PC-9 (cell line): ENCODE measurements around the gene PPP1R37. TPM values are rescaled to one million over a fixed set of nuclear protein-coding genes. Genes with fewer than 3 reads are reported as not detected.

Source experiments
- BruUV-seq: library from RNA; stranded (reverse); fragments of 400-500 nt; replicated peaks from 2 replicates; lab custom pipeline; 2021; lab: Mats Ljungman, UMichigan
- CTCF ChIA-PET: fragments of 300-600 bp; sonication (Branson Sonifier 250); formaldehyde crosslinking; loops from one replicate; lab custom pipeline; 2022; ENCODE audit warnings: antibody characterized with exemption; lab: Charles Lee
- POLR2A ChIA-PET: fragments of 300-600 bp; sonication (Branson Sonifier 250); formaldehyde crosslinking; loops from one replicate; lab custom pipeline; 2022; ENCODE audit warnings: antibody characterized with exemption; ENCODE audit not compliant: unreplicated experiment; lab: Charles Lee
- DNase-seq, 2 experiments: peaks; one replicate each; pipeline versions ENCODE4 v3.0.0 to v3.0.0-alpha.2; 2015 to 2022; ENCODE audit warnings: mixed read lengths in 1 of 2
- H2AFZ ChIP-seq: fragments of 200-600 bp; sonication (generic); 2 replicates; pipeline ENCODE4 v1.8.1; 2017; ENCODE audit warnings: antibody characterized with exemption
- H3F3A ChIP-seq: fragments of 200-600 bp; sonication (generic); 2 replicates; pipeline ENCODE4 v1.8.1; 2017; ENCODE audit warnings: antibody characterized with exemption, mild to moderate bottlenecking, low read depth; ENCODE audit not compliant: insufficient read depth
- H3K27ac ChIP-seq: fragments of 200-600 bp; sonication (generic); 2 replicates; pipeline ENCODE4 v1.6.1; 2016; ENCODE audit warnings: mixed run types
- H3K27me3 ChIP-seq: fragments of 200-600 bp; sonication (generic); 2 replicates; pipeline ENCODE4 v1.6.1; 2016; ENCODE audit warnings: low read depth, mixed run types; ENCODE audit not compliant: insufficient read depth
- H3K36me3 ChIP-seq: fragments of 200-600 bp; sonication (generic); 2 replicates; pipeline ENCODE4 v1.6.1; 2016; ENCODE audit warnings: low read depth, mixed run types
- H3K4me1 ChIP-seq: fragments of 200-600 bp; sonication (generic); replicated peaks from 2 replicates; pipeline ENCODE4 v1.6.1; 2016; ENCODE audit warnings: mixed run types; ENCODE audit not compliant: insufficient read depth
- H3K4me2 ChIP-seq: fragments of 200-600 bp; sonication (generic); 2 replicates; pipeline ENCODE4 v1.6.1; 2017; ENCODE audit warnings: mixed run types
- H3K4me3 ChIP-seq: fragments of 200-600 bp; sonication (generic); 2 replicates; pipeline ENCODE4 v1.6.1; 2016; ENCODE audit warnings: mixed run types
- H3K79me2 ChIP-seq: fragments of 200-600 bp; sonication (generic); 2 replicates; pipeline ENCODE4 v1.6.1; 2017; ENCODE audit warnings: low read depth, mixed run types
- H3K9me2 ChIP-seq: fragments of 200-600 bp; sonication (generic); 2 replicates; pipeline ENCODE4 v1.8.1; 2017; ENCODE audit warnings: mild to moderate bottlenecking; ENCODE audit not compliant: insufficient read depth
- H3K9me3 ChIP-seq: fragments of 200-600 bp; sonication (generic); 2 replicates; pipeline ENCODE4 v1.8.1; 2016; ENCODE audit warnings: low read depth; ENCODE audit not compliant: insufficient read depth
- H4K20me1 ChIP-seq: fragments of 200-600 bp; sonication (generic); 2 replicates; pipeline ENCODE4 v1.8.1; 2017; ENCODE audit not compliant: insufficient read depth
- EZH2 ChIP-seq: fragments of 200-600 bp; sonication (generic); IDR thresholded peaks from 2 replicates; pipeline ENCODE4 v1.8.0; 2017; ENCODE audit warnings: antibody characterized with exemption, low read depth
- intact Hi-C: fragments of 100-400 bp; cut with micrococcal nuclease; formaldehyde crosslinking; loops from one replicate; pipeline ENCODE4 v1.10.0; 2022; ENCODE audit not compliant: unreplicated experiment
- total RNA-seq: library from RNA; stranded (reverse); gene quantifications from 2 replicates; pipeline ENCODE4 v1.2.3, GENCODE V29; 2021
- TF ChIP-seq, protein P1 (sequence below): fragments of 200-600 bp; sonication (generic); conservative IDR thresholded peaks from 2 replicates; pipeline ENCODE4 v1.6.1; 2017; ENCODE audit warnings: mixed run types, antibody characterized with exemption, mild to moderate bottlenecking, moderate library complexity

PPP1R37 gene
- total RNA-seq, 1 experiment from 2014 or later, result 41.1 TPM

GRCh38 chr19:45090034-45090433 lies 2.9 kb upstream of the PPP1R37 start:
- Histone ChIP-seq H3K4me2 (no peak overlapping the region), H3K79me2 (peaks cover 29% of the 10 kb centered on the region), H3K27me3 (no peaks in the 10 kb centered on the region), H4K20me1 (peaks cover 22% of the 10 kb centered on the region), H3K4me1 (peaks cover 12% of the 10 kb centered on the region), H3K36me3 (peaks cover 4% of the 10 kb centered on the region; the same call in 1 of the 2 replicates), H3K9me2 (no peaks in the 10 kb centered on the region), H2AFZ (no peak overlapping the region), H3K27ac (no peak overlapping the region), H3F3A (peaks cover 32% of the 10 kb centered on the region), H3K9me3 (no peaks in the 10 kb centered on the region), H3K4me3 (no peak overlapping the region)
- POLR2A ChIA-PET, result no interaction called here
- no TSS peak for BruUV-seq
- no peak for DNase-seq
- intact Hi-C loops, result loop anchor here (5.0 to 10.0 kb wide), 3 partner anchors 62 to 315 kb away; partner anchors contain the start of genes EXOC3L2, POLR1G and PPP1R13L
- CTCF ChIA-PET, result no interaction called here
- TF ChIP-seq EZH2, result no peak
- TF ChIP-seq, protein P1, sequence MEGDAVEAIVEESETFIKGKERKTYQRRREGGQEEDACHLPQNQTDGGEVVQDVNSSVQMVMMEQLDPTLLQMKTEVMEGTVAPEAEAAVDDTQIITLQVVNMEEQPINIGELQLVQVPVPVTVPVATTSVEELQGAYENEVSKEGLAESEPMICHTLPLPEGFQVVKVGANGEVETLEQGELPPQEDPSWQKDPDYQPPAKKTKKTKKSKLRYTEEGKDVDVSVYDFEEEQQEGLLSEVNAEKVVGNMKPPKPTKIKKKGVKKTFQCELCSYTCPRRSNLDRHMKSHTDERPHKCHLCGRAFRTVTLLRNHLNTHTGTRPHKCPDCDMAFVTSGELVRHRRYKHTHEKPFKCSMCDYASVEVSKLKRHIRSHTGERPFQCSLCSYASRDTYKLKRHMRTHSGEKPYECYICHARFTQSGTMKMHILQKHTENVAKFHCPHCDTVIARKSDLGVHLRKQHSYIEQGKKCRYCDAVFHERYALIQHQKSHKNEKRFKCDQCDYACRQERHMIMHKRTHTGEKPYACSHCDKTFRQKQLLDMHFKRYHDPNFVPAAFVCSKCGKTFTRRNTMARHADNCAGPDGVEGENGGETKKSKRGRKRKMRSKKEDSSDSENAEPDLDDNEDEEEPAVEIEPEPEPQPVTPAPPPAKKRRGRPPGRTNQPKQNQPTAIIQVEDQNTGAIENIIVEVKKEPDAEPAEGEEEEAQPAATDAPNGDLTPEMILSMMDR, result no peak

GRCh38 chr19:45090606-45091005 lies 2.4 kb upstream of the PPP1R37 start:
- Histone ChIP-seq H3K4me2 (no peak overlapping the region), H3K36me3 (peaks cover 4% of the 10 kb centered on the region; the same call in 1 of the 2 replicates), H3F3A (peaks cover 32% of the 10 kb centered on the region), H3K9me3 (no peaks in the 10 kb centered on the region), H3K9me2 (no peaks in the 10 kb centered on the region), H3K4me1 (peaks cover 12% of the 10 kb centered on the region), H3K27me3 (no peaks in the 10 kb centered on the region), H2AFZ (no peak overlapping the region), H3K79me2 (peaks cover 35% of the 10 kb centered on the region), H3K4me3 (no peak overlapping the region), H4K20me1 (peaks cover 27% of the 10 kb centered on the region), H3K27ac (no peak overlapping the region)
- DNase-seq, result no peak
- TF ChIP-seq EZH2, result no peak
- TF ChIP-seq, protein P1, result no peak
- POLR2A ChIA-PET, result no interaction called here
- no TSS peak for BruUV-seq
- intact Hi-C loops, result loop anchor here (5.0 to 10.0 kb wide), 3 partner anchors 62 to 314 kb away; partner anchors contain the start of genes EXOC3L2, POLR1G and PPP1R13L
- CTCF ChIA-PET, result no interaction called here

DNA sequence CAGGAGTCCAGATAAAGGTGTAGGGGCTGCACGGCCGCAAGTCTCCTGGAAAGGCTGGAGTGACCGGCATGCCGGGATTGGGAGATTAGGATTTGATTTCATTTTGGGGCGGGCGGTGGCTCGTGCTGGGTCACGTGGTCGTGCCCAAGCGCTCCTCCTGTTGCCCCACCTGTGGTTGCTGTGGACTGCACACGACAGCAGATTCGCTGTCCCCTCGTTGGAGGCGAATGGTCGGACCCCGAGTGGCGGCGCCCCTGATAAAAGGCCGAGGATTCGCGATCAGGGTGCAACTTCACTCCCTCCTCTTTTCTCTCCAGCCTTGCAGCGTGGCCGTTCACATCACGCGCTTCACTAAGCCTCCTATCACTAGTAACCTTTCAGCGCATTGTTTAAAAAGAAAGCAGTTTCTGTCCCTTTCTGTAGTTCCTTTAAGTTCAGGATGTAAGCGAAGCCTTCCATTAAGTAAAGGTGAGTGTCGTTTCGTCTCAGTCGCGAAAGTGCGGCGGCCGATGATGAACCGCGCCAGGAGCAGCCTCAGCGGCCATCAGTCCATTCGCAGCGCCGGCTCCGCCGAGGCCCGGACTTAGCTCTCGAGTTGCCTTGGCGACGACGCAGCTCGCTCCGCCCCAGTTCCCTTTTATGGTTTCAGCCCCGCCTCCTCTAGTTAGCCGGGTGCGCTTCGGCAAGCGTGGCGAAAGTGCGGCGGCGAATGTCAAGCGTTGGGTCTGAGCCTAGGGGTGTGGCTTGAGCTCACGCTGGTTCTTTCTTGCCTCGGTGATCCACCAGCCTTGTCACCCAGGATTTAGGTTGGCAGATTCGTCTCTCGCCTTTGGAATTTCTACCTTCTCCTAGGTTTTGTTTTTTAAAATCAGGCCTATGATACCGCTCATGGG lies 1.7 kb upstream of the PPP1R37 start:
- ChIA-PET POLR2A (interaction anchor here (0.5 to 1.3 kb wide), 7 partner anchors 16 to 238 kb away, joined by 3 to 7 read pairs (median 5); partner anchors contain the start of genes CLASRP and TRAPPC6A), CTCF (interaction anchor here (0.6 kb wide), 1 partner anchor 254 kb away, joined by 5 read pairs; no protein-coding TSS in a partner anchor)
- TF ChIP-seq, protein P1, result no peak
- no peak for TF ChIP-seq EZH2
- Histone ChIP-seq H3K4me2 (peak overlapping the region; percentile 88), H3K27ac (peak overlapping the region; percentile 50), H3K27me3 (no peaks in the 10 kb centered on the region), H3K9me2 (no peaks in the 10 kb centered on the region), H3F3A (peaks cover 28% of the 10 kb centered on the region), H3K9me3 (no peaks in the 10 kb centered on the region), H3K36me3 (peaks cover 4% of the 10 kb centered on the region; the same call in 1 of the 2 replicates), H3K4me3 (peak overlapping the region; percentile 80), H3K79me2 (peaks cover 38% of the 10 kb centered on the region), H3K4me1 (peaks cover 12% of the 10 kb centered on the region), H2AFZ (peak overlapping the region; percentile 89), H4K20me1 (peaks cover 30% of the 10 kb centered on the region)
- intact Hi-C loops, result loop anchor here (5.0 to 10.0 kb wide), 3 partner anchors 61 to 314 kb away; partner anchors contain the start of genes EXOC3L2, POLR1G and PPP1R13L
- peak; percentile 91 to 98 for DNase-seq
- no TSS peak for BruUV-seq
